HUDEP-2 (cell line): ENCODE measurements around the gene OR4D6.
"Not testable (repeated sequence)": the region's sequence is repeated elsewhere in the genome, so short reads cannot be mapped to it uniquely, and the experiment has no call there.

Experiments used
- DNase-seq, 76 experiments: peaks; one replicate each; lab custom pipeline; 2025; ENCODE audit not compliant: unreplicated experiment in 76 of 76; lab: John Stamatoyannopoulos, UW

OR4D6 gene

GRCh38 chr11:59456661-59457060 is at the start of gene OR4D6:
TSS of gene OR4D6 (plus strand) at chr11:59456961. CDS start at chr11:59456961, 0 bp downstream.
- DNase-seq = no peak

DNA sequence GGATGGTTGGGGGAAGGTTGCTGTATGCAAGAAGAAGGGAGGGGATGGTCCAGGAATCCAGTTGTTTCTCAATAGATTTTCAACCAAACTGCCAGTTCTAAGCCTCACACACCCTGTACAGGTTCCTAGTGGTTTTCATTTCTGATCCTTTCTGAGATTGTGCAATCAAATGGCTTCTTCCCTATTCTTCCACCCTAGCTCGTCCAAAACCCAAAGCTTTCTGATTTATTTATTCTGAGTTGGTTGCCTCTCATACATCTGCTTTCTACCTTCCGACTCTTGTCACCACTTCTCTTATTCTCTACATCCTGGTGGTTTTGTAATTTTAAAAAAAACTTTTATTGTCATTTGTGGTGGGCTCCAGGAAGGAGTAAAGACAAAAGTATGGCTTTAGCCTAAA is 43.1 kb upstream of the OR4D6 start:
- no peak for DNase-seq

- no peak for DNase-seq
Measured at GRCh38 chr11:59415111-59415510, 41.6 kb upstream of the OR4D6 start.

- no peak for DNase-seq
Measured at GRCh38 chr11:59416613-59417012, 40.1 kb upstream of the OR4D6 start.

GRCh38 chr11:59417023-59417422 is 39.7 kb upstream of the OR4D6 start:
- no peak for DNase-seq

- DNase-seq = no peak
Measured at GRCh38 chr11:59418156-59418555, 38.6 kb upstream of the OR4D6 start.

- no peak for DNase-seq
Measured at GRCh38 chr11:59423835-59424234, 32.9 kb upstream of the OR4D6 start.

DNA sequence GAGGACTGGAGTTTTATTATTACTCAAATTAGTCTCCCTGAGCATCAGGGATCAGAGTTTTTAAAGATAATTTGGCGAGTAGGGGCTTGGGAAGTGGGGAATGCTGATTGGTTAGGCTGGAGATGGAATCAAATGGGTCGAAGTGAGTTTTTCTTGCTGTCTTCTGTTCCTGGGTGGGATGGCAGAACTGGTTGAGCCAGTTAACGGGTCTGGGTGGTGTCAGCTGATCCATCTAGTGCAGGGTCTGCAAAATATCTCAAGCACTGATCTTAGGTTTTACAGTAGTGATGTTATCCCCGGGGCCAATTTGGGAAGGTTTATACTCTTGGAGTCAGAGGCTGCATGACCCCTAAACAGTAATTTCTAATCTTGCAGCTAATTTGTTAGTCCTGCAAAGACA is 31.6 kb upstream of the OR4D6 start:
- no peak for DNase-seq

- DNase-seq = no peak
Measured at GRCh38 chr11:59426361-59427067, 30.2 kb upstream of the OR4D6 start, which contains the start of gene OR5A2. TSS of gene OR5A2 (minus strand) at chr11:59426413. CDS start at chr11:59422953, 3,460 bp downstream.

DNA sequence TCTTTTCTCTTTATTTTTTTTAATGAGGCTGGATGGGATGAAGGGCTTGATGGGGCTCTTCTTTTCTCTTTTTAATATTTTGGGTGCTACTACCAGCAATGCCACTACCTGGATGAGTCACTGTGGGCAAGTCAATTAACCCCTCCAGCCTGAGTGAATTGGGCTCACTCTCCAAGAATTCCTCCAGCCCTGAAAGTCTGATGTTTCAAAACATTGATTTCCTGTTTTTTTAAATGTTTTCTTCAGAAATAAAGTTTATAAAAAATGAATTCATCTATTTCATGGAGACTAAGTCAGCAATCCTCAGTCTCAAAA is 29.7 kb upstream of the OR4D6 start:
- no peak for DNase-seq

GRCh38 chr11:59429924-59430516 is 26.7 kb upstream of the OR4D6 start:
- DNase-seq = peak in 37 of 76 experiments; percentile 0 to 63 (median 25)

DNA sequence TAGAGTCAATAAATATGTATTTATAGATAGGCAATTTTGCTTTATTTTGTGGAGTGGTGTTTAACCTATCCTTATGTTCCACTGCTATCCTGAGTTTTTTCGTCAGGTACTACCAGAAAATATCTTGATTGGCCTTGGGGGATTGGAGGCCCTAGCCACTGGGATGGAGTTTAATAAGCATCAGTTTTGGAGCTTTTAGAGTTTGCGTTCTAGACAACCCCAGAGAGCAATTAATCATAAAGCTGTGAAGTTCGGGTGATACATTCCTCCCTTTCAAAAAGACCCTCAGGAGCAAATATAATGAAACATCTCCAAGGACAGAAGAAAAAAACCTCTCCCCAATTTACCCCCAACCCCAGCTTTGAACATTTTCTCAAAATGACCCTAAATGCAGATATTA is 20.6 kb upstream of the OR4D6 start, which contains the start of gene OR5A1:
OR5A1 (plus strand) TSS at position 301 of the 400 bp plus-strand sequence. CDS start 6,700 bp downstream, outside the sequence.
- DNase-seq = no peak

DNA sequence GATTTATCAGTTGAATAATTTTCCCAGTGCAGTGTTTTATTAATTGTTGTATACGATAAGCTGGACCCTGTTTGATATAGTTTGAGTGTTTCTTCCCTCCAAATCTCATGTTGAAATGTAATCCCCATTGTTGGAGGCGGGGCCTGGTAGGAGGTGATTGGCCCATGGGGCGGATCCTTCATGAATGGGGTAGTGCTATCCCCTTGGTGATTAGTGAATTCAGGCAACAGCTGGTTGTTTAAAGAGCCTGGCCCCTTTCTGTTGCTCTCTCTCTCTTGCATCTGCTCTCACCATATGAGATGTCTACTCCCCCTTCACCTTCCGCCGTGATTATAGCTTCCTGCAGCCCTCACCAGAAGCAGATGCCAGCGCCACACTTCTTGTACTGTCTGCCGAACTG is 19.0 kb upstream of the OR4D6 start:
- no peak for DNase-seq

DNA sequence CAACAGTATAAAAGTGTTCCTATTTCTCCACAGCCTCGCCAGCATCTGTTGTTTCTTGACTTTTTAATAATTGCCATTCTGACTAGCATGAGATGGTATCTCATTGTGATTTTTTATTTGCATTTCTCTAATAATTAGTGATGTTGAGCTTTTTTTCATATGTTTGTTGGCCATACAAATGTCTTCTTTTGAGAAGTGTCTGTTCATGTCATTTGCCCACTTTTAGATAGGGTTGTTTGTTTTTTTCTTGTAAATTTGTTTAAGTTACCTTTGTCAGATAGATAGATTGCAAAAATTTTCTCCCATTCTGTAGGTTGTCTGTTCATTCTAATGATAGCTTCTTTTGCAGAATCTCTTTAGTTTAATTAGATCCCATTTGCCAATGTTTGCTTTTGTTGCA is 11.1 kb upstream of the OR4D6 start:
- not testable (repeated sequence) for DNase-seq

- DNase-seq = no peak
Measured at GRCh38 chr11:59448484-59448883, 8.3 kb upstream of the OR4D6 start.

DNA sequence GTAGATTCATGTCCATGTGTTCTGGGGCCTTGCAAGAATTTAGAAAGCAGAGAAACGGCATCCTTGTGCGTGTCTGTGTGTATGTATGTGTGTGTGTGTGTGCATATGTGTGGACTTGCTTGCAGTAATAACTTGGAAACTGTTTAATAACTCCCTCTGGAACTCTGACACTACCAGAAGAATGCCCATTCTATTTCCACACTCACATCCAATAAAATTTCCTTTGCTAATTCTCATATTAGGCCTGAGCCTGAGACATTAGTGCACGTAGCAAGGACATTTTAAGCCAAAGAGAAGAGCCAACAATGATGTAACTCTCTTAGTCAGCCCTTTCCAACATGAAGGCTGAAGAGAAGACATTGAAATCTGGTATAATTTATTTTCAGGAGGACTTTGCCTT is 3.2 kb downstream of the OR4D6 start:
- DNase-seq = no peak

- DNase-seq = peak in 1 of 76 experiments; percentile 3
Measured at GRCh38 chr11:59463190-59463641, 6.5 kb downstream of the OR4D6 start.

GRCh38 chr11:59473015-59473414 is 16.3 kb downstream of the OR4D6 start, which contains the start of gene OR4D10:
TSS of gene OR4D10 (plus strand) at chr11:59473315. CDS start at chr11:59477430, 4,115 bp downstream.
- DNase-seq = no peak

- no peak for DNase-seq
Measured at GRCh38 chr11:59475176-59475575, 18.4 kb downstream of the OR4D6 start.

DNA sequence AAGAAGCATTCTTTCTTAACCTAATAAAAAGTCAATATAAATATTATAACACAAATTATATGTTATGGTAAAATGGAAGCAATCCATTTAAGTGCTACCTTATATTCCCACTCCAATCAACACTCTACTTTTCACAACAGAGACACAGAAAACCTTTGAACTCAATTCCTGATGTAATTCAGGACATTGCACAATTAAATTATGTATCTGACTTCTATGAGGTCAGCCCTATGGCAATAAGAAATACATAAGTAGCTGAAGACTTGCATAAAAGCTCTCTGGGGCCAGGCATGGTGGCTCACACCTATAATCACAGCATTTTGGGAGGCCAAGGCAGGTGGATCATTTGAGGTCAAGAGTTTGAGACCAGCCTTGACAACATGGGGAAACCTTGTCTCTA is 23.1 kb downstream of the OR4D6 start:
- DNase-seq = no peak

DNA sequence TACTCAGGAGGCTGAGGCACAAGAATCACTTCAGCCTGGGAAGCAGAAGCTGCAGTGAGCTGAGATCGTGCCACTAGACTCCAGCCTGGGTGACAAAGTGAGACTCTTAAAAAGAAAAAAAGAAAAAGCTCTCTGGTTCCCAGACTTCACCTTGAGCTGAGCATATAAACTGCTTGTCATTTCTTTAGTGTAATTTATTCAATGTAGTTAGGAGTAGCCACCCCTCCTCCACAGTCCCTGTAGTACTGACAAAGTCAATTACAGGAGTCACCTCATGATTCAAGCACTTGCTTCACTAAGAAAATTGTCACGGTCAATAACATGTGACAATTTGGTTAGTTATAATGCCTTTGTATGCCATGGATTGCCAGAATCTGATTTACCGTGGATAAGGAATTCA is 23.6 kb downstream of the OR4D6 start:
- DNase-seq = no peak

DNA sequence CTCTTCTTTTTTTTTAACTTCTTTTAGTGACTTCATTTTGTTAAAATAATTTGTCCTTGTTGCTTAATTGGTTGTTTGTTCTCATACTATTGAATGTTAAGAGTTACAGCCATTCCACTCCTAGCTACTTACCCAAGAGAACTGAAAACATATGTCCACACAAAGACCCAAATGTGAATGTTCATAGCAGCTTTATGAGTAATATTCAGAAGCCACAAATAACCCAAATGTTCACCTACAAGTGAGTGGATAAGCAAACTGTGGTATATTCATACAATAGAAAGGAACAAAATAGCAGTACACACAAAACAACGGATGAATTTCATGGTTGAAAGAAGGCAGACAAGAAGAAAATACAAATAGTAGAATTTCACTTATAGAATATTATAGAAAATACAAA is 45.2 kb downstream of the OR4D6 start:
- no peak for DNase-seq
